Mesenchymal stem cell (in vitro differentiated cells and primary cell): ENCODE measurements around the gene OPCML.

Experiments used
- DNase-seq: peaks from one replicate; pipeline ENCODE4 v3.0.0-alpha.2; 2013
- H2AFZ ChIP-seq: one replicate; pipeline ENCODE4 v1.6.1; 2013; ENCODE audit warnings: low read depth, mild to moderate bottlenecking, control low read depth, inconsistent platforms, low read length, moderate library complexity
- H2AK5ac ChIP-seq: 2 replicates; pipeline ENCODE4 v1.6.1; 2013; ENCODE audit warnings: low read length, moderate library complexity, mild to moderate bottlenecking, inconsistent platforms; ENCODE audit not compliant: severe bottlenecking
- H2BK120ac ChIP-seq: one replicate; pipeline ENCODE4 v1.6.1; 2013; ENCODE audit warnings: low read depth, mild to moderate bottlenecking, inconsistent platforms, low read length, moderate library complexity
- H2BK12ac ChIP-seq, 2 experiments: one replicate each; pipeline ENCODE4 v1.6.1; 2013; ENCODE audit warnings: inconsistent platforms in 2 of 2, low read length in 2 of 2, mild to moderate bottlenecking in 2 of 2, moderate library complexity in 2 of 2, control low read depth in 1 of 2
- H2BK15ac ChIP-seq: one replicate; pipeline ENCODE4 v1.6.1; 2013; ENCODE audit warnings: mild to moderate bottlenecking, low read depth, inconsistent platforms; ENCODE audit not compliant: poor library complexity, severe bottlenecking
- H2BK5ac ChIP-seq: 2 replicates; pipeline ENCODE4 v1.6.1; 2013; ENCODE audit warnings: low read depth, mild to moderate bottlenecking, low read length, control low read depth, inconsistent platforms; ENCODE audit not compliant: poor library complexity, severe bottlenecking
- H3K14ac ChIP-seq, 2 experiments: one replicate each; pipeline ENCODE4 v1.6.1; 2013; ENCODE audit warnings: inconsistent platforms in 2 of 2, low read length in 2 of 2, control low read depth in 1 of 2, mild to moderate bottlenecking in 1 of 2, moderate library complexity in 1 of 2
- H3K18ac ChIP-seq, 2 experiments: one replicate each; pipeline ENCODE4 v1.6.1; 2013; ENCODE audit warnings: inconsistent platforms in 2 of 2, low read length in 2 of 2, control low read depth in 1 of 2, low read depth in 1 of 2, mild to moderate bottlenecking in 1 of 2
- H3K23ac ChIP-seq, 2 experiments: one replicate each; pipeline ENCODE4 v1.6.1; 2013; ENCODE audit warnings: inconsistent platforms in 2 of 2, low read length in 2 of 2, mild to moderate bottlenecking in 2 of 2, moderate library complexity in 2 of 2, control low read depth in 1 of 2
- H3K27ac ChIP-seq: 2 replicates; pipeline ENCODE4 v1.5.1; 2013; ENCODE audit warnings: mild to moderate bottlenecking, moderate library complexity, low read length, control low read depth, inconsistent platforms; ENCODE audit not compliant: poor library complexity, severe bottlenecking
- H3K27me3 ChIP-seq, 2 experiments: 2 replicates each; pipeline versions ENCODE4 v1.6.1 to v1.7.0; 2013; ENCODE audit warnings: low read length in 2 of 2, mild to moderate bottlenecking in 2 of 2, moderate library complexity in 2 of 2, control low read depth in 1 of 2, inconsistent platforms in 1 of 2; ENCODE audit not compliant: control insufficient read depth in 1 of 2, insufficient read depth in 1 of 2
- H3K36me3 ChIP-seq, 2 experiments: 2 replicates each; pipeline versions ENCODE4 v1.6.1 to v1.7.0; 2013; ENCODE audit warnings: low read length in 2 of 2, control low read depth in 1 of 2, inconsistent platforms in 1 of 2, low read depth in 1 of 2, mild to moderate bottlenecking in 1 of 2; ENCODE audit not compliant: insufficient read depth in 2 of 2, control insufficient read depth in 1 of 2
- H3K4ac ChIP-seq, 2 experiments: one replicate each; pipeline ENCODE4 v1.6.1; 2013; ENCODE audit warnings: inconsistent platforms in 2 of 2, low read length in 2 of 2, mild to moderate bottlenecking in 2 of 2, moderate library complexity in 2 of 2, control low read depth in 1 of 2, low read depth in 1 of 2
- H3K4me1 ChIP-seq: 2 replicates; pipeline ENCODE4 v1.6.1; 2013; ENCODE audit warnings: low read depth, low read length, control low read depth; ENCODE audit not compliant: control insufficient read depth, insufficient read depth
- H3K4me2 ChIP-seq: 2 replicates; pipeline ENCODE4 v1.6.1; 2013; ENCODE audit warnings: low read length, mild to moderate bottlenecking, inconsistent platforms; ENCODE audit not compliant: poor library complexity, severe bottlenecking
- H3K4me3 ChIP-seq, 2 experiments: 2 replicates each; pipeline versions ENCODE4 v1.5.1 to v1.7.0; 2013; ENCODE audit warnings: low read length in 2 of 2, mild to moderate bottlenecking in 2 of 2, control low read depth in 1 of 2, low read depth in 1 of 2; ENCODE audit not compliant: insufficient read depth in 1 of 2
- H3K79me1 ChIP-seq: replicated peaks from 2 replicates; pipeline ENCODE4 v1.6.1; 2013; ENCODE audit warnings: mild to moderate bottlenecking, control low read depth, low read length, inconsistent platforms; ENCODE audit not compliant: poor library complexity, severe bottlenecking
- H3K9ac ChIP-seq: 2 replicates; pipeline ENCODE4 v1.7.0; 2013; ENCODE audit warnings: mild to moderate bottlenecking, low read length, moderate library complexity
- H3K9me3 ChIP-seq: 2 replicates; pipeline ENCODE4 v1.7.0; 2013; ENCODE audit warnings: mild to moderate bottlenecking, low read length; ENCODE audit not compliant: control insufficient read depth
- H4K8ac ChIP-seq: one replicate; pipeline ENCODE4 v1.6.1; 2013; ENCODE audit warnings: inconsistent platforms, mild to moderate bottlenecking, low read length, moderate library complexity
- H4K91ac ChIP-seq: one replicate; pipeline ENCODE4 v1.6.1; 2013; ENCODE audit warnings: mild to moderate bottlenecking, low read length, inconsistent platforms
- WGBS: methylation state at CpG from one replicate; pipeline ENCODE4 v1.1.7; 2013; ENCODE audit warnings: mixed read lengths; 5-methylcytosine and 5-hydroxymethylcytosine counted together

OPCML gene

GRCh38 chr11:133467686-133468085 lies 64.6 kb downstream of the OPCML start:
- Histone ChIP-seq H3K4ac (no peak overlapping the region), H3K4me1 (no peaks in the 10 kb centered on the region), H2BK15ac (no peak overlapping the region), H3K9me3 (peaks cover 5% of the 10 kb centered on the region), H2AK5ac (no peak overlapping the region), H4K8ac (no peak overlapping the region), H4K91ac (no peak overlapping the region), H3K36me3 (no peaks in the 10 kb centered on the region), H2BK12ac (no peak overlapping the region), H3K18ac (no peak overlapping the region), H3K4me2 (no peak overlapping the region), H3K27ac (no peak overlapping the region), H3K79me1 (no peaks in the 10 kb centered on the region), H3K9ac (no peak overlapping the region), H3K4me3 (no peak overlapping the region), H3K27me3 (no peaks in the 10 kb centered on the region), H2BK120ac (no peak overlapping the region), H2AFZ (no peak overlapping the region), H3K14ac (no peak overlapping the region), H3K23ac (no peak overlapping the region), H2BK5ac (no peak overlapping the region)
- no peak for DNase-seq
- WGBS = 40% methylated on average over 1 of the region's 1 CpG

- Histone ChIP-seq H2BK15ac (no peak overlapping the region), H2BK5ac (no peak overlapping the region), H3K23ac (no peak overlapping the region), H3K14ac (no peak overlapping the region), H3K9me3 (peaks cover 3% of the 10 kb centered on the region), H3K18ac (no peak overlapping the region), H3K4me3 (no peak overlapping the region), H3K36me3 (no peaks in the 10 kb centered on the region), H4K8ac (no peak overlapping the region), H2BK12ac (no peak overlapping the region), H3K4ac (no peak overlapping the region), H3K9ac (no peak overlapping the region), H3K27me3 (no peaks in the 10 kb centered on the region), H2AK5ac (no peak overlapping the region), H3K27ac (no peak overlapping the region), H2AFZ (no peak overlapping the region), H3K4me1 (no peaks in the 10 kb centered on the region), H4K91ac (no peak overlapping the region), H3K79me1 (no peaks in the 10 kb centered on the region), H2BK120ac (no peak overlapping the region), H3K4me2 (no peak overlapping the region)
- no peak for DNase-seq
- WGBS = 82% methylated on average over 4 of the region's 4 CpGs
Observed at GRCh38 chr11:133443206-133443747, 89.0 kb downstream of the OPCML start.

GRCh38 chr11:133441964-133442660 lies 90.2 kb downstream of the OPCML start:
- H3K4ac ChIP-seq = no peak overlapping the region
- no peak overlapping the region for H2BK120ac ChIP-seq
- H3K79me1 ChIP-seq = no peaks in the 10 kb centered on the region
- no CpG with 5 or more reads among the region's 1 CpG for WGBS
- H2BK15ac ChIP-seq = no peak overlapping the region
- H4K8ac ChIP-seq = no peak overlapping the region
- no peak overlapping the region for H3K4me3 ChIP-seq
- H2BK5ac ChIP-seq = no peak overlapping the region
- no peaks in the 10 kb centered on the region for H3K36me3 ChIP-seq
- no peak overlapping the region for H3K27ac ChIP-seq
- no peak overlapping the region for H3K18ac ChIP-seq
- no peak overlapping the region for H3K23ac ChIP-seq
- no peak overlapping the region for H3K4me2 ChIP-seq
- H3K9ac ChIP-seq = no peak overlapping the region
- no peak overlapping the region for H2AFZ ChIP-seq
- H3K4me1 ChIP-seq = no peaks in the 10 kb centered on the region
- H2BK12ac ChIP-seq = no peak overlapping the region
- H4K91ac ChIP-seq = no peak overlapping the region
- no peaks in the 10 kb centered on the region for H3K27me3 ChIP-seq
- no peak overlapping the region for H3K14ac ChIP-seq
- no peak for DNase-seq
- H2AK5ac ChIP-seq = no peak overlapping the region
- H3K9me3 ChIP-seq = peaks cover 3% of the 10 kb centered on the region

DNA sequence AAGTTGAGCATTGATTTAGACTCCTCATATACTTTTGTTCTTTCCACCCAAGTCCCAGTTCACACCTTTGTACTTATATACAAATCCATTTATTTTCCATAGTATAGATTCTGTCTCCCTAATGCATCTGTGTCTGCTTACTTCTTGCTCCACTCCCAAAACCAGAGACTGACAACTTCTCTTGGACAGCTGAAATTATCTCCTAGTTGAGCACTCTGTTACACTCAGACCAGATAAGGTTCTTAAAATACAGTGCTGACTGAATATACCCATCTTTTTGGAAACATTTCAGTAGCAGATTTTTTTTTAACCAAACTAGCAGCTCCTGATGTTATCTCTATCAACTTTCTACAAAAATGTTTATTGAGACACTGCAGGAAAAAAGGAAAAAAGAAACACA lies 106.3 kb downstream of the OPCML start:
- H3K79me1 ChIP-seq = no peaks in the 10 kb centered on the region
- H3K27me3 ChIP-seq = no peaks in the 10 kb centered on the region
- H2AK5ac ChIP-seq = no peak overlapping the region
- H2BK12ac ChIP-seq = no peak overlapping the region
- H3K4me3 ChIP-seq = no peak overlapping the region
- no peaks in the 10 kb centered on the region for H3K36me3 ChIP-seq
- H2AFZ ChIP-seq = no peak overlapping the region
- no peak overlapping the region for H2BK120ac ChIP-seq
- no peak overlapping the region for H3K18ac ChIP-seq
- no peak overlapping the region for H3K4ac ChIP-seq
- H3K14ac ChIP-seq = no peak overlapping the region
- H3K23ac ChIP-seq = no peak overlapping the region
- H3K9ac ChIP-seq = no peak overlapping the region
- no peak overlapping the region for H3K4me2 ChIP-seq
- no peaks in the 10 kb centered on the region for H3K4me1 ChIP-seq
- no peak overlapping the region for H4K91ac ChIP-seq
- H3K27ac ChIP-seq = no peak overlapping the region
- DNase-seq = no peak
- H2BK5ac ChIP-seq = no peak overlapping the region
- H2BK15ac ChIP-seq = no peak overlapping the region
- H4K8ac ChIP-seq = no peak overlapping the region
- peaks cover 1% of the 10 kb centered on the region for H3K9me3 ChIP-seq
